IMR-90 (cell line): Measurements from ENCODE around the gene DSCAML1. TPM values are rescaled to one million over a fixed set of nuclear protein-coding genes. Genes with fewer than 3 reads are reported as not detected.

ENCODE experiments used
- ATAC-seq: fragments of 200-7000 bp; cut with Tn5 transposase; 2 replicates; pipeline ENCODE4 v1.9.1; 2020; ENCODE audit warnings: low read depth, mild to moderate bottlenecking, moderate library complexity
- BruUV-seq: library from RNA; stranded (reverse); fragments of 400-500 nt; replicated peaks from 2 replicates; lab custom pipeline; 2021; lab: Mats Ljungman, UMichigan
- CTCF ChIA-PET: fragments of 300-600 bp; formaldehyde crosslinking; extraction: SDS; loops from one replicate; lab custom pipeline; 2021; ENCODE audit warnings: antibody characterized with exemption; lab: Yijun Ruan, JAX
- POLR2A ChIA-PET: fragments of 300-600 bp; sonication (Branson Sonifier 250); formaldehyde crosslinking; loops from one replicate; lab custom pipeline; 2022; ENCODE audit warnings: antibody characterized with exemption; ENCODE audit not compliant: unreplicated experiment; lab: Charles Lee
- DNase-seq: peaks from one replicate; pipeline ENCODE4 v3.0.0; 2013
- H2AFZ ChIP-seq: replicated peaks from 2 replicates; pipeline ENCODE3; 2013; ENCODE audit warnings: low read length, mild to moderate bottlenecking; ENCODE audit not compliant: poor library complexity
- H2AK5ac ChIP-seq: 2 replicates; pipeline ENCODE4 v1.6.1; 2013; ENCODE audit warnings: low read depth, low read length, inconsistent platforms
- H2AK9ac ChIP-seq: replicated peaks from 2 replicates; pipeline ENCODE3; 2013; ENCODE audit warnings: mild to moderate bottlenecking, low read depth, low read length, moderate library complexity; ENCODE audit not compliant: poor library complexity
- H2BK120ac ChIP-seq: 2 replicates; pipeline ENCODE4 v1.6.1; 2013; ENCODE audit warnings: low read depth, low read length, inconsistent platforms
- H2BK15ac ChIP-seq: 3 replicates; pipeline ENCODE4 v1.6.1; 2013; ENCODE audit warnings: low read depth, low read length, inconsistent platforms
- H2BK20ac ChIP-seq: 2 replicates; pipeline ENCODE4 v1.6.1; 2013; ENCODE audit warnings: low read depth, mild to moderate bottlenecking, inconsistent platforms, low read length, moderate library complexity
- H2BK5ac ChIP-seq: 2 replicates; pipeline ENCODE4 v1.6.1; 2013; ENCODE audit warnings: mild to moderate bottlenecking, low read depth, low read length, inconsistent platforms; ENCODE audit not compliant: poor library complexity, severe bottlenecking
- H3K14ac ChIP-seq: replicated peaks from 2 replicates; pipeline ENCODE4 v1.6.1; 2013; ENCODE audit warnings: low read depth, low read length, inconsistent platforms
- H3K18ac ChIP-seq: 2 replicates; pipeline ENCODE4 v1.6.1; 2013; ENCODE audit warnings: low read depth, low read length, control low read depth
- H3K23ac ChIP-seq: 2 replicates; pipeline ENCODE4 v1.6.1; 2013; ENCODE audit warnings: low read depth, low read length, inconsistent platforms
- H3K27ac ChIP-seq: 2 replicates; pipeline ENCODE4 v1.5.1; 2013; ENCODE audit warnings: mild to moderate bottlenecking, control low read depth, low read length; ENCODE audit not compliant: insufficient read depth
- H3K27me3 ChIP-seq: 2 replicates; pipeline ENCODE4 v1.6.1; 2013; ENCODE audit warnings: low read length; ENCODE audit not compliant: control insufficient read depth, insufficient read depth
- H3K36me3 ChIP-seq: 2 replicates; pipeline ENCODE4 v1.6.1; 2013; ENCODE audit warnings: low read length, mixed read lengths; ENCODE audit not compliant: control insufficient read depth, insufficient read depth
- H3K4ac ChIP-seq: 2 replicates; pipeline ENCODE4 v1.6.1; 2013; ENCODE audit warnings: low read depth, low read length, inconsistent platforms
- H3K4me1 ChIP-seq: 2 replicates; pipeline ENCODE4 v1.6.1; 2013; ENCODE audit warnings: low read length, mixed read lengths; ENCODE audit not compliant: control insufficient read depth, insufficient read depth
- H3K4me2 ChIP-seq: 2 replicates; pipeline ENCODE4 v1.6.1; 2013; ENCODE audit warnings: low read depth, mild to moderate bottlenecking, control low read depth, low read length, moderate library complexity
- H3K4me3 ChIP-seq: 2 replicates; pipeline ENCODE4 v1.5.1; 2013; ENCODE audit warnings: low read depth, mild to moderate bottlenecking, control low read depth, low read length, moderate library complexity; ENCODE audit not compliant: insufficient read depth
- H3K56ac ChIP-seq: 2 replicates; pipeline ENCODE4 v1.6.1; 2013; ENCODE audit warnings: low read length, inconsistent platforms; ENCODE audit not compliant: insufficient read depth; ENCODE audit errors: extremely low read depth
- H3K79me1 ChIP-seq, 2 experiments: 2 replicates each; pipeline ENCODE4 v1.6.1; 2013; ENCODE audit warnings: low read length in 2 of 2, inconsistent platforms in 1 of 2, low read depth in 1 of 2
- H3K9ac ChIP-seq: 2 replicates; pipeline ENCODE4 v1.6.1; 2013; ENCODE audit warnings: low read depth, low read length, control low read depth
- H3K9me1 ChIP-seq: 2 replicates; pipeline ENCODE4 v1.6.1; 2013; ENCODE audit warnings: low read length, inconsistent platforms; ENCODE audit not compliant: insufficient read depth
- H3K9me3 ChIP-seq: 2 replicates; pipeline ENCODE4 v1.6.1; 2013; ENCODE audit warnings: low read length; ENCODE audit not compliant: control insufficient read depth, insufficient read depth
- H4K20me1 ChIP-seq: 2 replicates; pipeline ENCODE4 v1.6.1; 2013; ENCODE audit warnings: low read length, inconsistent platforms; ENCODE audit not compliant: insufficient read depth
- H4K5ac ChIP-seq: 2 replicates; pipeline ENCODE4 v1.6.1; 2013; ENCODE audit warnings: mild to moderate bottlenecking, low read depth, low read length, control low read depth
- H4K8ac ChIP-seq, 2 experiments: 2 replicates each; pipeline ENCODE4 v1.6.1; 2013; ENCODE audit warnings: low read depth in 2 of 2, low read length in 2 of 2, control low read depth in 1 of 2, inconsistent platforms in 1 of 2
- H4K91ac ChIP-seq: 2 replicates; pipeline ENCODE4 v1.6.1; 2013; ENCODE audit warnings: low read depth, low read length, inconsistent platforms; ENCODE audit not compliant: insufficient read depth
- BHLHE40 ChIP-seq: fragments of 150-350 bp; IDR thresholded peaks from 2 replicates; pipeline ENCODE4 v1.6.1; 2016; ENCODE audit warnings: mild to moderate bottlenecking, low read depth, low read length
- CEBPB ChIP-seq: IDR thresholded peaks from 2 replicates; pipeline ENCODE4 v1.6.1; 2012; ENCODE audit warnings: low read depth, low read length, improper control_type of control experiment
- CHD1 ChIP-seq: IDR thresholded peaks from 2 replicates; pipeline ENCODE4 v1.6.1; 2012; ENCODE audit warnings: low read depth, low read length, improper control_type of control experiment
- CTCF ChIP-seq: conservative IDR thresholded peaks from 2 replicates; pipeline ENCODE4 v1.5.1; 2012; ENCODE audit warnings: mild to moderate bottlenecking, low read depth, low read length, improper control_type of control experiment
- ELK1 ChIP-seq: fragments of 150-350 bp; IDR thresholded peaks from 2 replicates; pipeline ENCODE4 v1.6.1; 2016; ENCODE audit warnings: low read depth, mild to moderate bottlenecking, low read length, moderate library complexity, borderline replicate concordance
- FOS ChIP-seq: fragments of 150-350 bp; IDR thresholded peaks from 2 replicates; pipeline ENCODE4 v1.6.1; 2016; ENCODE audit warnings: low read depth, low read length
- MXI1 ChIP-seq: IDR thresholded peaks from 2 replicates; pipeline ENCODE4 v1.6.1; 2012; ENCODE audit warnings: low read depth, mild to moderate bottlenecking, low read length, moderate library complexity, borderline replicate concordance
- POLR2A ChIP-seq: IDR thresholded peaks from 2 replicates; pipeline ENCODE4 v1.6.1; 2012; ENCODE audit warnings: mild to moderate bottlenecking, low read depth, low read length
- RAD21 ChIP-seq: IDR thresholded peaks from 2 replicates; pipeline ENCODE4 v1.6.1; 2012; ENCODE audit warnings: low read length, improper control_type of control experiment
- RFX5 ChIP-seq: IDR thresholded peaks from 2 replicates; pipeline ENCODE4 v1.8.0; 2012; ENCODE audit warnings: low read depth, mild to moderate bottlenecking, low read length, moderate library complexity
- SMC3 ChIP-seq: fragments of 150-350 bp; IDR thresholded peaks from 2 replicates; pipeline ENCODE4 v1.6.1; 2016; ENCODE audit warnings: low read depth, mild to moderate bottlenecking, antibody characterized with exemption, low read length, moderate library complexity
- USF2 ChIP-seq: fragments of 150-350 bp; IDR thresholded peaks from 2 replicates; pipeline ENCODE4 v1.6.1; 2017; ENCODE audit warnings: mild to moderate bottlenecking, antibody characterized with exemption, low read length, low read depth
- WGBS, 2 experiments: methylation state at CpG; one replicate each; pipeline versions ENCODE4 v1.1.5 to v1.1.7; 2013; ENCODE audit warnings: missing lambda C conversion rate in 2 of 2; ENCODE audit not compliant: insufficient read length in 1 of 2; ENCODE audit errors: extremely low coverage in 2 of 2; 5-methylcytosine and 5-hydroxymethylcytosine counted together
- dilution Hi-C: fragments of 300-500 bp; cut with HindIII; formaldehyde crosslinking; loops from one replicate; pipeline ENCODE4 v1.14.3; 2018; ENCODE audit warnings: low sequenced_read_pairs; ENCODE audit not compliant: unreplicated experiment
- in situ Hi-C: fragments of 300-500 bp; cut with MboI; formaldehyde crosslinking; loops from 3 replicates; pipeline ENCODE4 v1.14.3; 2019; ENCODE audit warnings: low sequenced_read_pairs, inconsistent platforms, mixed read lengths
- intact Hi-C: fragments of 100-400 bp; cut with micrococcal nuclease; formaldehyde crosslinking; loops from 2 replicates; pipeline ENCODE4 v1.10.0; 2022
- polyA plus RNA-seq, 3 experiments: library from polyadenylated mRNA; depleted of rRNA; stranded (reverse); fragments of >200 nt; gene quantifications; 2 replicates each; pipeline ENCODE4 v1.2.3, GENCODE V29; 2012; ENCODE audit warnings: low replicate concordance in 1 of 3
- total RNA-seq: library from RNA; depleted of rRNA; stranded (reverse); fragments of >200 nt; gene quantifications from 2 replicates; pipeline ENCODE4 v1.2.3, GENCODE V29; 2012

Gene DSCAML1
- total and polyA plus RNA-seq, 2 of the 4 experiments (the other 2 are of a cell fraction) = not detected

- Histone ChIP-seq H2BK15ac (no peak overlapping the region), H3K9me3 (no peaks in the 10 kb centered on the region), H4K5ac (no peak overlapping the region), H2BK120ac (no peak overlapping the region), H4K20me1 (no peaks in the 10 kb centered on the region), H3K79me1 (no peaks in the 10 kb centered on the region), H3K36me3 (no peaks in the 10 kb centered on the region), H3K4me1 (no peaks in the 10 kb centered on the region), H3K9me1 (no peaks in the 10 kb centered on the region), H3K4me2 (no peak overlapping the region), H2BK20ac (no peak overlapping the region), H4K91ac (no peak overlapping the region), H2AFZ (no peak overlapping the region), H3K56ac (no peak overlapping the region), H4K8ac (no peak overlapping the region), H3K27ac (no peak overlapping the region), H2BK5ac (no peak overlapping the region), H3K4ac (no peak overlapping the region), H2AK5ac (no peak overlapping the region), H3K18ac (no peak overlapping the region), H2AK9ac (no peak overlapping the region), H3K23ac (no peak overlapping the region), H3K27me3 (peaks cover 21% of the 10 kb centered on the region), H3K9ac (no peak overlapping the region), H3K4me3 (no peak overlapping the region), H3K14ac (no peak overlapping the region)
- in situ Hi-C loops (no loop called here), intact Hi-C loops (no loop called here), dilution Hi-C loops (no loop called here)
- BruUV-seq = no TSS peak
- ChIA-PET CTCF (no interaction called here), POLR2A (no interaction called here)
- DNase-seq = no peak
- no CpG with 5 or more reads among the region's 7 CpGs for WGBS, 2 experiments
- no peak for ATAC-seq
- TF ChIP-seq MXI1 = no peak
- no peak for TF ChIP-seq USF2
- TF ChIP-seq ELK1 = no peak
- TF ChIP-seq BHLHE40 = no peak
- no peak for TF ChIP-seq CHD1
- no peak for TF ChIP-seq RAD21
- no peak for TF ChIP-seq POLR2A
- no peak for TF ChIP-seq RFX5
- TF ChIP-seq CEBPB = no peak
- no peak for TF ChIP-seq SMC3
- TF ChIP-seq FOS = no peak
- no peak for TF ChIP-seq CTCF
These were observed 365.6 kb downstream of the DSCAML1 start for GRCh38 chr11:117431436-117431835.
